ENCODE measurements around the gene TMEM132C.

DNA sequence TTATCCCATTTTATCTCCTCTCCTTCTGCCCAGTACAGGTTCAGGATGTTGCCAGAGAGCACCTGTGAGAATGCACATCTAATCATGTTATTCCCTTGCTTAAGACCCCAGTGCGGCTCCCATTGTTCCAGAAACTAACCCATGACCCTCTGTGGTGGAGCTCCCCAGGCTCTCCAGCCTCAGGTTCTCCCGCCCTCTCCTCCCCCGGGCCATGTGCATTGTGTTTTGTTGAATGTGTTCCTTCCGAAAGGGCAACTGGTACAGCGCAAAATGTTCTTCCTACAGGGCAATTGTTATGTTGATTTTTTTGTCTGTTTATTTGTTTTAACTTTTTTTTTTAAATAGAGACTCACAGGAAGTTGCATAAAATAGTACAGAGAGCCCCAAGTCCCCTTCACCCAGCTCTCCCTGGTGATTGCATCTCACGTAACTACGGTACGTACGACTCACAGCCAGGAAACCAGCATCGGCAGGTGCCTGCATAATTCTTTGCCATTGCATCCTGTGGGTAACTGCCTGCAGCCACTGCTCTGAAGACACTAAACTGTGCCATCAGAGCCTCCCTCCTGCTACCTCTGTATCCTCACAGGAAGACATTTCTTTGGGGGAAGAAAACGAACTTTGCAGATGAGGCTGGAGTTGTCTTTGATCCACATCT is 31.2 kb downstream of the TMEM132C start:
- TF ChIP-seq ARNT (IDR thresholded peaks at IDR 0.05) (no peak), NFRKB (IDR thresholded peaks at IDR 0.05) (no peak), CTBP1 (IDR thresholded peaks at IDR 0.05; ENCODE audit: borderline replicate concordance) (no peak), LEF1 (IDR thresholded peaks at IDR 0.05; ENCODE audit: borderline replicate concordance) (no peak), SUZ12 (IDR thresholded peaks at IDR 0.05) (no peak), FOXA1 (IDR thresholded peaks at IDR 0.05) (no peak), FOXM1 (IDR thresholded peaks at IDR 0.05; ENCODE audit: borderline replicate concordance) (no peak), SP1 (IDR thresholded peaks at IDR 0.05) (no peak), TARDBP (IDR thresholded peaks at IDR 0.05) (no peak), FOXK2 (IDR thresholded peaks at IDR 0.05) (no peak), BHLHE40 (IDR thresholded peaks at IDR 0.05; ENCODE audit: borderline replicate concordance) (no peak), ELF4 (IDR thresholded peaks at IDR 0.05) (no peak), HDGF (IDR thresholded peaks at IDR 0.05; ENCODE audit: borderline replicate concordance) (no peak)
- TF ChIP-seq, protein P1, sequence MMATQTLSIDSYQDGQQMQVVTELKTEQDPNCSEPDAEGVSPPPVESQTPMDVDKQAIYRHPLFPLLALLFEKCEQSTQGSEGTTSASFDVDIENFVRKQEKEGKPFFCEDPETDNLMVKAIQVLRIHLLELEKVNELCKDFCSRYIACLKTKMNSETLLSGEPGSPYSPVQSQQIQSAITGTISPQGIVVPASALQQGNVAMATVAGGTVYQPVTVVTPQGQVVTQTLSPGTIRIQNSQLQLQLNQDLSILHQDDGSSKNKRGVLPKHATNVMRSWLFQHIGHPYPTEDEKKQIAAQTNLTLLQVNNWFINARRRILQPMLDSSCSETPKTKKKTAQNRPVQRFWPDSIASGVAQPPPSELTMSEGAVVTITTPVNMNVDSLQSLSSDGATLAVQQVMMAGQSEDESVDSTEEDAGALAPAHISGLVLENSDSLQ (IDR thresholded peaks at IDR 0.05), result no peak
